HepG2 (cell line): Measurements from ENCODE around the gene STN1. TPM values are rescaled to one million over a fixed set of nuclear protein-coding genes. Genes with fewer than 3 reads are reported as not detected.
A peak's percentile ranks its signal among the peaks of the same experiment; 100 is the strongest.

Experiments used
- CEBPB ChIP-seq: IDR thresholded peaks from 2 replicates; pipeline ENCODE4 v1.6.1; 2011; ENCODE audit warnings: low read depth, low read length, improper control_type of control experiment, borderline replicate concordance
- CSRNP2 ChIP-seq: sonication (generic); formaldehyde crosslinking; conservative IDR thresholded peaks from 2 replicates; pipeline ENCODE4 v1.8.0; 2022; ENCODE audit warnings: low read depth, missing genetic modification reagents
- FOXP1 ChIP-seq, 2 experiments: fragments of 450-650 bp in 1 of 2; IDR thresholded peaks; 2 replicates each; pipeline ENCODE4 v1.6.1; 2017 to 2018; ENCODE audit warnings: antibody characterized with exemption in 1 of 2
- GABPB1 ChIP-seq: IDR thresholded peaks from 2 replicates; pipeline ENCODE4 v1.6.1; 2016; ENCODE audit warnings: mild to moderate bottlenecking, missing genetic modification reagents, moderate library complexity, missing compliant biosample characterization
- HIVEP1 ChIP-seq: sonication (generic); formaldehyde crosslinking; IDR thresholded peaks from 2 replicates; pipeline ENCODE4 v1.4.0; 2020; ENCODE audit warnings: mild to moderate bottlenecking, missing genetic modification reagents
- HMG20A ChIP-seq: IDR thresholded peaks from 2 replicates; pipeline ENCODE4 v1.6.1; 2016; ENCODE audit warnings: borderline replicate concordance
- KDM5A ChIP-seq: fragments of 200-600 bp; sonication (generic); IDR thresholded peaks from 2 replicates; pipeline ENCODE4 v1.7.0; 2018; ENCODE audit warnings: antibody characterized with exemption, mild to moderate bottlenecking, low read length, borderline replicate concordance
- KDM6A ChIP-seq: IDR thresholded peaks from 2 replicates; pipeline ENCODE4 v1.6.1; 2016; ENCODE audit warnings: low read depth
- NR1H2 ChIP-seq: sonication (generic); formaldehyde crosslinking; IDR thresholded peaks from 2 replicates; pipeline ENCODE4 v1.8.1; 2022; ENCODE audit warnings: low read depth, missing genetic modification reagents, borderline replicate concordance
- PCBP2 ChIP-seq: fragments of 200-400 bp; formaldehyde crosslinking; optimal IDR thresholded peaks from 2 replicates; pipeline ENCODE3; 2018; ENCODE audit warnings: low read length, low read depth; ENCODE audit not compliant: poor library complexity, severe bottlenecking
- POGK ChIP-seq: sonication (generic); formaldehyde crosslinking; conservative IDR thresholded peaks from 2 replicates; pipeline ENCODE4 v1.8.0; 2022; ENCODE audit warnings: mild to moderate bottlenecking, moderate library complexity, missing genetic modification reagents
- RCOR2 ChIP-seq: IDR thresholded peaks from 2 replicates; pipeline ENCODE4 v1.6.1; 2016; ENCODE audit warnings: missing biosample characterization, missing genetic modification reagents
- RFX3 ChIP-seq: IDR thresholded peaks from 2 replicates; pipeline ENCODE4 v1.6.1; 2016; ENCODE audit warnings: missing biosample characterization, missing genetic modification reagents
- SMAD3 ChIP-seq: sonication (generic); formaldehyde crosslinking; IDR thresholded peaks from 2 replicates; pipeline ENCODE4 v1.4.0; 2020; ENCODE audit warnings: missing genetic modification reagents
- SRSF9 ChIP-seq: fragments of 200-400 bp; formaldehyde crosslinking; IDR thresholded peaks from 2 replicates; pipeline ENCODE4 v1.6.1; 2018; ENCODE audit warnings: borderline replicate concordance, mild to moderate bottlenecking, low read depth, low read length; ENCODE audit not compliant: insufficient read depth, poor library complexity, severe bottlenecking
- TCF7 ChIP-seq: sonication (generic); IDR thresholded peaks from 2 replicates; pipeline ENCODE4 v1.6.1; 2016; ENCODE audit warnings: antibody characterized with exemption, low read depth
- WIZ ChIP-seq: sonication (generic); formaldehyde crosslinking; IDR thresholded peaks from 2 replicates; pipeline ENCODE4 v1.5.1; 2020; ENCODE audit warnings: mild to moderate bottlenecking, missing genetic modification reagents
- ZNF12 ChIP-seq: sonication (generic); formaldehyde crosslinking; IDR thresholded peaks from 2 replicates; pipeline ENCODE4 v1.5.0; 2020; ENCODE audit warnings: missing genetic modification reagents
- ZNF468 ChIP-seq: sonication (generic); formaldehyde crosslinking; IDR thresholded peaks from 2 replicates; pipeline ENCODE4 v1.8.0; 2022; ENCODE audit warnings: mild to moderate bottlenecking, moderate library complexity, missing genetic modification reagents
- ZNF607 ChIP-seq: sonication (generic); formaldehyde crosslinking; IDR thresholded peaks from 2 replicates; pipeline ENCODE4 v1.5.1; 2020; ENCODE audit warnings: missing genetic modification reagents, mild to moderate bottlenecking, borderline replicate concordance
- ZNF652 ChIP-seq: IDR thresholded peaks from 2 replicates; pipeline ENCODE4 v1.6.1; 2016; ENCODE audit warnings: low read depth, borderline replicate concordance
- ZNF724P ChIP-seq: sonication (generic); formaldehyde crosslinking; IDR thresholded peaks from 2 replicates; pipeline ENCODE4 v1.8.0; 2022; ENCODE audit warnings: missing genetic modification reagents, borderline replicate concordance
- ZNF747 ChIP-seq: sonication (generic); formaldehyde crosslinking; IDR thresholded peaks from 2 replicates; pipeline ENCODE4 v1.8.1; 2023; ENCODE audit warnings: missing genetic modification reagents, mild to moderate bottlenecking, borderline replicate concordance
- ZNF761 ChIP-seq: sonication (generic); formaldehyde crosslinking; conservative IDR thresholded peaks from 2 replicates; pipeline ENCODE4 v1.4.0; 2020; ENCODE audit warnings: mild to moderate bottlenecking, missing genetic modification reagents
- ZNF891 ChIP-seq: sonication (generic); formaldehyde crosslinking; IDR thresholded peaks from 2 replicates; pipeline ENCODE4 v1.5.0; 2020; ENCODE audit warnings: mild to moderate bottlenecking, missing genetic modification reagents
- polyA plus RNA-seq, 8 experiments: library from polyadenylated mRNA; depleted of rRNA in 3 of 8; stranded (reverse) in 7 of 8; unstranded in 1 of 8; fragments of >200 nt; fragmentation: Illumina TruSeq in 4 of 8; extraction: Trizol in 4 of 8; gene quantifications; 2 replicates each; pipeline versions ENCODE4 v1.2.1 to v1.2.3, GENCODE V29; 2011 to 2016; ENCODE audit warnings: low read depth in 4 of 8, missing spikeins in 1 of 8, mixed read lengths in 1 of 8; ENCODE audit not compliant: insufficient read depth in 1 of 8
- total RNA-seq, 5 experiments: library from RNA; depleted of rRNA; stranded (reverse); fragments of >200 nt; fragmentation: Illumina TruSeq; extraction: Trizol; gene quantifications; 2 replicates each; pipeline ENCODE4 v1.2.3, GENCODE V29; 2016; ENCODE audit warnings: low read depth in 1 of 5
- TF ChIP-seq, protein P1 (sequence below): fragments of 450-650 bp; IDR thresholded peaks from 2 replicates; pipeline ENCODE4 v1.6.1; 2017; ENCODE audit warnings: mild to moderate bottlenecking

STN1 gene
- total and polyA plus RNA-seq, 2 of the 13 experiments (the other 11 are each of a cell fraction or from before 2014, with no cell fraction given), result 17.6 to 22.7 TPM

GRCh38 chr10:103854265-103854685 lies 63.7 kb downstream of the STN1 start (continued):
- TF ChIP-seq SRSF9 (no peak), ZNF891 (no peak), PCBP2 (no peak), ZNF761 (CRISPR knock-in tag) (0 out of 2 replicates have a peak, but pooled peaks have one; percentile 34), CSRNP2 (CRISPR knock-in tag) (no peak), POGK (no peak), KDM6A (CRISPR knock-in tag) (peak; percentile 83), ZNF747 (no peak), RCOR2 (CRISPR knock-in tag) (0 out of 2 replicates have a peak, but pooled peaks have one; percentile 70), RFX3 (CRISPR knock-in tag) (peak; percentile 33; the same call in 1 of the 2 replicates), FOXP1 (IDR thresholded peaks at IDR 0.05) (no peak), FOXP1 (CRISPR knock-in tag; IDR thresholded peaks at IDR 0.05) (peak; percentile 83), HMG20A (CRISPR knock-in tag) (peak; percentile 70; the same call in 1 of the 2 replicates), KDM5A (no peak; the same call in 1 of the 2 replicates), NR1H2 (CRISPR knock-in tag) (peak; percentile 76; the same call in 1 of the 2 replicates), GABPB1 (CRISPR knock-in tag) (peak; percentile 46; the same call in 1 of the 2 replicates), ZNF468 (CRISPR knock-in tag) (no peak), ZNF607 (CRISPR knock-in tag) (peak; percentile 45), ZNF12 (CRISPR knock-in tag) (no peak), SMAD3 (CRISPR knock-in tag) (peak; percentile 49; the same call in 1 of the 2 replicates), HIVEP1 (CRISPR knock-in tag) (no peak), ZNF652 (CRISPR knock-in tag) (peak; percentile 88), TCF7 (peak; percentile 94), CEBPB (no peak), ZNF724P (CRISPR knock-in tag) (no peak), WIZ (no peak)
- TF ChIP-seq, protein P1, sequence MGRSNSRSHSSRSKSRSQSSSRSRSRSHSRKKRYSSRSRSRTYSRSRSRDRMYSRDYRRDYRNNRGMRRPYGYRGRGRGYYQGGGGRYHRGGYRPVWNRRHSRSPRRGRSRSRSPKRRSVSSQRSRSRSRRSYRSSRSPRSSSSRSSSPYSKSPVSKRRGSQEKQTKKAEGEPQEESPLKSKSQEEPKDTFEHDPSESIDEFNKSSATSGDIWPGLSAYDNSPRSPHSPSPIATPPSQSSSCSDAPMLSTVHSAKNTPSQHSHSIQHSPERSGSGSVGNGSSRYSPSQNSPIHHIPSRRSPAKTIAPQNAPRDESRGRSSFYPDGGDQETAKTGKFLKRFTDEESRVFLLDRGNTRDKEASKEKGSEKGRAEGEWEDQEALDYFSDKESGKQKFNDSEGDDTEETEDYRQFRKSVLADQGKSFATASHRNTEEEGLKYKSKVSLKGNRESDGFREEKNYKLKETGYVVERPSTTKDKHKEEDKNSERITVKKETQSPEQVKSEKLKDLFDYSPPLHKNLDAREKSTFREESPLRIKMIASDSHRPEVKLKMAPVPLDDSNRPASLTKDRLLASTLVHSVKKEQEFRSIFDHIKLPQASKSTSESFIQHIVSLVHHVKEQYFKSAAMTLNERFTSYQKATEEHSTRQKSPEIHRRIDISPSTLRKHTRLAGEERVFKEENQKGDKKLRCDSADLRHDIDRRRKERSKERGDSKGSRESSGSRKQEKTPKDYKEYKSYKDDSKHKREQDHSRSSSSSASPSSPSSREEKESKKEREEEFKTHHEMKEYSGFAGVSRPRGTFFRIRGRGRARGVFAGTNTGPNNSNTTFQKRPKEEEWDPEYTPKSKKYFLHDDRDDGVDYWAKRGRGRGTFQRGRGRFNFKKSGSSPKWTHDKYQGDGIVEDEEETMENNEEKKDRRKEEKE, result no peak
